Measurements from ENCODE around the gene GRIK4. TPM values are rescaled to one million over a fixed set of nuclear protein-coding genes. Genes with fewer than 3 reads are reported as not detected.

Gene GRIK4
- polyA plus RNA-seq, 1 donor from 2014 or later: 3.4 TPM

DNA sequence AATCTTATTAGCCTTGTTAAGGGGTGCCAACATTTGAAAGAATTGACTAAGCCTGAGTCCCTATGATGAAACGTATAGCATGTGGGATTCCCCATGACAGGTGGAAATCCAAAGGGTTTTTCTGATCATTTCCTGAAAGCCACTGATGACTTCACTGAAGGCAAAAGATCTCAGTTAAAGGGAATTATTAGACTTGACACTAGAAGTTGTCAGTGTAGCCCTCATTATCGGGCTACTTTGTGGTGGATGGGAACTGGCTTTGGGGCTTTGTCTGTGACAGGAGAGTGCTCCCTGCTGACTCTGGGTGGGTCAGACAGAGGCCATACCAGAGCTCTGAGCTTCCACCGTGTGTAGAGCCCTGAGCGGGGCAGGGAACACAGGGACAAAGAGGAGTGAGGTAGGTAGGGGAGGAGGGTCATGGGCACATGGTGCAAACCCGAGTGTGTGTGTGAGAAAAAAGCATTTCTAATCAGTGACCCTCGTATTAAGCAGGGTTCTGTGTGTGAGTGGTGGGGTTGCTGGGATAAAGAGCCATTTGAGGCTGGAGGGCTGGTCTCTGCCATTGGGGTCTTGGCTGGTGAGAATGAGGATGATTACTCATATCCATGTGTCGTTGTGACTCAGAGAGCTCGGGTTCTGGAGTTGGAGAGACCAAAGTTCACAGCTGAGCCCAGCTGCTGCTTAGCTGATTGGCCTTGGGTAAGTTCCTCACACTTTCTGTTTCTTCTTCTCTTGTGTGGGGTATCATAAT lies 101.1 kb downstream of the GRIK4 start (continued):
- no peak for TF ChIP-seq RAD21 (conservative IDR thresholded peaks at IDR 0.05)
- no peak for TF ChIP-seq EP300 (conservative IDR thresholded peaks at IDR 0.05; ENCODE audit: poor library complexity, severe bottlenecking)
- TF ChIP-seq EZH2 (IDR thresholded peaks at IDR 0.05; ENCODE audit: borderline replicate concordance, insufficient read depth, low read length, poor library complexity, severe bottlenecking): no peak
- no peak for TF ChIP-seq TAF1 (IDR thresholded peaks at IDR 0.05; ENCODE audit: low read depth)

DNA sequence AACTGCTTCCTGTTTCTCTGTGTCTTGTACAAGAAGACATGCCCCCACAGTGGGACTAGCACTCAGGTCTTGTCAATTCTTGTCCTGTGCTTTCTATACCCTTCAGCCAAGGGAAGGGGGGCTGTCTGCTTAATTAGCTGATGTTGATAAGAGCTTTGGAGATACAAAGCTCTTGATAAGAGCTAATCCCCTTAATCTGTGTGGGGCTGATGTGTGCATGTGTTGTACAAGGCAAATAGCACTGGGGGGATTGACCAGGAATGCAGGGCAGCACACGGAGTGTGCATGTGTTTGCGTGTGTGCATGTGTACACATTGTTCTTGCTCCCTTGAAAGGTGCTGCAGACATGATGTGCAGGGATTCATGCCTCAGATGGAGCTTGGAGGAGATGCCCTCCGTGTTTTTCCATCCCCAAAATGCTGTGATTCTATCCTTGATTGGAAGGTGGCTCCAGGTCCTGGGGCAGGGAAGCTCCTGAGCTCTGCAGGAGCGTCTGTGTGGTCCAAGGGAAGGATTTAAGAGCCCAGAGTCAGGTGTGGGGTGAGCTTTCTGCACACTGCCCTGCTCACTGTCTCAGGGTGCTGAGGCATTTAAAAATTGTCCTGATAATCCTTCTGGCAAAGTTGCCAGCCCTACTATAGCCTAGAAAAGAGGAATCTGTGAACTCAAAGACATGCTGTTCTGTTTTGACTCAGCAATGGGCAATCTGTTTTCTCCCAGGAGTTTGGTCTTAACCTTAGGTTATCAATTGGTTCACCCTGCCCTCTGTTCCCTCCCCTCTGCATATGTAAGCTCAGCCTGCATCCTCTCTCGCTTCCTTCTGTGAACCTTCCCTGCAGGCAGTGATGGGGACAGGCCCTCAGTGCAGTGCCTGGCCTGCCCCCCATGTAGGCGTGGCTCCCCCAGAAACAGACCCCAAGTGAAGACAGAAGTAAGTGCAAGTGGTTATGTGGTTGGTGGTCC lies 102.0 kb downstream of the GRIK4 start:
- no peaks in the 10 kb centered on the region for H3K9me2 ChIP-seq (ENCODE audit: insufficient read depth, low read length)
- TF ChIP-seq, protein P1, sequence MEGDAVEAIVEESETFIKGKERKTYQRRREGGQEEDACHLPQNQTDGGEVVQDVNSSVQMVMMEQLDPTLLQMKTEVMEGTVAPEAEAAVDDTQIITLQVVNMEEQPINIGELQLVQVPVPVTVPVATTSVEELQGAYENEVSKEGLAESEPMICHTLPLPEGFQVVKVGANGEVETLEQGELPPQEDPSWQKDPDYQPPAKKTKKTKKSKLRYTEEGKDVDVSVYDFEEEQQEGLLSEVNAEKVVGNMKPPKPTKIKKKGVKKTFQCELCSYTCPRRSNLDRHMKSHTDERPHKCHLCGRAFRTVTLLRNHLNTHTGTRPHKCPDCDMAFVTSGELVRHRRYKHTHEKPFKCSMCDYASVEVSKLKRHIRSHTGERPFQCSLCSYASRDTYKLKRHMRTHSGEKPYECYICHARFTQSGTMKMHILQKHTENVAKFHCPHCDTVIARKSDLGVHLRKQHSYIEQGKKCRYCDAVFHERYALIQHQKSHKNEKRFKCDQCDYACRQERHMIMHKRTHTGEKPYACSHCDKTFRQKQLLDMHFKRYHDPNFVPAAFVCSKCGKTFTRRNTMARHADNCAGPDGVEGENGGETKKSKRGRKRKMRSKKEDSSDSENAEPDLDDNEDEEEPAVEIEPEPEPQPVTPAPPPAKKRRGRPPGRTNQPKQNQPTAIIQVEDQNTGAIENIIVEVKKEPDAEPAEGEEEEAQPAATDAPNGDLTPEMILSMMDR (IDR thresholded peaks at IDR 0.05; ENCODE audit: poor library complexity, severe bottlenecking): no peak
- peaks cover 12% of the 10 kb centered on the region for H3K9me3 ChIP-seq (ENCODE audit: low read length)
- H3F3A ChIP-seq (ENCODE audit: insufficient read depth, low read length, poor library complexity, severe bottlenecking): no peaks in the 10 kb centered on the region
- H3K36me3 ChIP-seq (ENCODE audit: insufficient read depth, low read length): no peaks in the 10 kb centered on the region
- no peak overlapping the region for H3K4me3 ChIP-seq (ENCODE audit: low read length)
- H3K79me2 ChIP-seq (replicated peaks; ENCODE audit: insufficient read depth, low read length): no peaks in the 10 kb centered on the region
- H3K4me2 ChIP-seq (ENCODE audit: low read length): no peak overlapping the region
- H3K27me3 ChIP-seq (ENCODE audit: insufficient read depth, low read depth, low read length): no peaks in the 10 kb centered on the region
- no peaks in the 10 kb centered on the region for H4K20me1 ChIP-seq (ENCODE audit: insufficient read depth)
- no peak overlapping the region for H3K9ac ChIP-seq (ENCODE audit: low read length)
- H3K27ac ChIP-seq (ENCODE audit: low read length): no peak overlapping the region
- no peak overlapping the region for H2AFZ ChIP-seq (ENCODE audit: low read depth, low read length)

DNA sequence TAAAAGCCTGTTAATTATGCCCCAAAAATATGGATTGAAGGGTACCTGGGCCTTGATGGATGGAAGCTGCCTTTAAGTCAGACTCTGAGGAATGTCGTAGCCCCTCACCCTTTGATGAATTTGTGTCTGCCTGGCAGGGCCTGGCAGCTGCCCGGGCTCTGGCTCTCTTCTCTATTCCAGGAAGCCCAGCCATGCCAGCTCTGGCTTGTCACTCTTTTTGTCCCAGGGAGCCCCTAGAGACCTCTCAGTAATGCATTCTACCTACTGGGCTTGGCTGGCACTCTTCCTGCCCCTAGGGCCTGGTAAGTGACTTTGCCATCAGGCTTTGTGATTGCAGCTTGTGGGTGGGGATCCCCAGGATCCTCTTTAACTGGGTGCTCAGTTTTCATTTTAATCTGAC lies 103.8 kb downstream of the GRIK4 start:
- TF ChIP-seq EP300 (conservative IDR thresholded peaks at IDR 0.05; ENCODE audit: poor library complexity, severe bottlenecking): no peak
- no peak for TF ChIP-seq TAF1 (IDR thresholded peaks at IDR 0.05; ENCODE audit: low read depth)
- TF ChIP-seq RAD21 (conservative IDR thresholded peaks at IDR 0.05): no peak
- no peak for TF ChIP-seq SMC3 (conservative IDR thresholded peaks at IDR 0.05; ENCODE audit: poor library complexity)
- no peak for TF ChIP-seq MXI1 (conservative IDR thresholded peaks at IDR 0.05; ENCODE audit: poor library complexity, severe bottlenecking)
- TF ChIP-seq POLR2AphosphoS5 (IDR thresholded peaks at IDR 0.05): no peak
- TF ChIP-seq, protein P1 (IDR thresholded peaks at IDR 0.05; ENCODE audit: poor library complexity, severe bottlenecking): no peak
- H3K9me2 ChIP-seq (ENCODE audit: insufficient read depth, low read length): no peaks in the 10 kb centered on the region
- no peaks in the 10 kb centered on the region for H3K27me3 ChIP-seq (ENCODE audit: insufficient read depth, low read depth, low read length)
- H3K36me3 ChIP-seq (ENCODE audit: insufficient read depth, low read length): no peaks in the 10 kb centered on the region
- H2AFZ ChIP-seq (ENCODE audit: low read depth, low read length): no peak overlapping the region
- H3K9me3 ChIP-seq (ENCODE audit: low read length): peaks cover 16% of the 10 kb centered on the region
- no peaks in the 10 kb centered on the region for H3K79me2 ChIP-seq (replicated peaks; ENCODE audit: insufficient read depth, low read length)
- no peak overlapping the region for H3K4me2 ChIP-seq (ENCODE audit: low read length)
- no peak overlapping the region for H3K9ac ChIP-seq (ENCODE audit: low read length)
- H3F3A ChIP-seq (ENCODE audit: insufficient read depth, low read length, poor library complexity, severe bottlenecking): no peaks in the 10 kb centered on the region
- H4K20me1 ChIP-seq (ENCODE audit: insufficient read depth): no peaks in the 10 kb centered on the region
- H3K27ac ChIP-seq (ENCODE audit: low read length): no peak overlapping the region
- no peak overlapping the region for H3K4me3 ChIP-seq (ENCODE audit: low read length)

All from neural cell (in vitro differentiated cells).